ENCODE results near the gene BCO1. TPM values are rescaled to one million over a fixed set of nuclear protein-coding genes. Genes with fewer than 3 reads are reported as not detected.

BCO1 gene
- total and polyA plus RNA-seq, 2 of the 4 experiments (the other 2 are of a cell fraction) = not detected

GRCh38 chr16:81327011-81327410 is 88.5 kb downstream of the BCO1 start:
- H3K18ac ChIP-seq (ENCODE audit: low read depth, low read length) = no peak overlapping the region
- no peaks in the 10 kb centered on the region for H3K36me3 ChIP-seq (ENCODE audit: control insufficient read depth, insufficient read depth, low read length)
- H2AFZ ChIP-seq (replicated peaks; ENCODE audit: low read length, poor library complexity) = no peak overlapping the region
- H4K20me1 ChIP-seq (ENCODE audit: insufficient read depth, low read length) = peaks cover 27% of the 10 kb centered on the region
- H3K56ac ChIP-seq (ENCODE audit: extremely low read depth, insufficient read depth, low read length) = no peak overlapping the region
- H2BK5ac ChIP-seq (ENCODE audit: low read depth, low read length, poor library complexity, severe bottlenecking) = no peak overlapping the region
- intact Hi-C loops (cut with micrococcal nuclease) = no loop called here
- no peak overlapping the region for H4K8ac ChIP-seq (ENCODE audit: low read depth in 2 of 2, low read length in 2 of 2)
- H4K91ac ChIP-seq (ENCODE audit: insufficient read depth, low read depth, low read length) = no peak overlapping the region
- POLR2A ChIA-PET (ENCODE audit: unreplicated experiment) = interaction anchor here (0.5 kb wide), 1 partner anchor 182 kb away, joined by 3 read pairs; no protein-coding TSS in a partner anchor
- CTCF ChIA-PET = no interaction called here
- no peak overlapping the region for H2BK15ac ChIP-seq (ENCODE audit: low read depth, low read length)
- H3K4me1 ChIP-seq (ENCODE audit: control insufficient read depth, insufficient read depth, low read length) = peaks cover 4% of the 10 kb centered on the region; the same call in 1 of the 2 replicates
- no peak overlapping the region for H3K4me2 ChIP-seq (ENCODE audit: low read depth, low read length)
- TF ChIP-seq RAD21 (IDR thresholded peaks at IDR 0.05; ENCODE audit: low read length) (no peak), NFE2L2 (IDR thresholded peaks at IDR 0.05; ENCODE audit: low read depth, low read length) (no peak), ELK1 (IDR thresholded peaks at IDR 0.05; ENCODE audit: borderline replicate concordance, low read depth, low read length) (no peak), MAZ (IDR thresholded peaks at IDR 0.05; ENCODE audit: borderline replicate concordance, low read depth, low read length) (no peak), BHLHE40 (IDR thresholded peaks at IDR 0.05; ENCODE audit: low read depth, low read length) (no peak), POLR2A (IDR thresholded peaks at IDR 0.05; ENCODE audit: low read depth, low read length) (no peak), MAFK (IDR thresholded peaks at IDR 0.05; ENCODE audit: low read depth, low read length) (no peak), SMC3 (IDR thresholded peaks at IDR 0.05; ENCODE audit: low read depth, low read length) (no peak), MXI1 (IDR thresholded peaks at IDR 0.05; ENCODE audit: borderline replicate concordance, low read depth, low read length) (no peak), RFX5 (IDR thresholded peaks at IDR 0.05; ENCODE audit: low read depth, low read length) (no peak)
- H3K23ac ChIP-seq (ENCODE audit: low read depth, low read length) = no peak overlapping the region
- 100% methylated on average over 1 of the region's 5 CpGs; no CpG with 5 or more reads in 1 of the 2 experiments for whole genome bisulfite sequencing, 2 experiments (ENCODE audit: extremely low coverage in 2 of 2, insufficient read length in 1 of 2)
- no peak overlapping the region for H3K4me3 ChIP-seq (ENCODE audit: insufficient read depth, low read depth, low read length)
- H3K79me1 ChIP-seq (ENCODE audit: low read depth in 1 of 2, low read length in 2 of 2) = peaks cover 39 to 53% of the 10 kb centered on the region in 2 experiments
- no peak overlapping the region for H2BK120ac ChIP-seq (ENCODE audit: low read depth, low read length)
- H3K9me3 ChIP-seq (ENCODE audit: control insufficient read depth, insufficient read depth, low read length) = no peaks in the 10 kb centered on the region
- no peak overlapping the region for H3K27ac ChIP-seq (ENCODE audit: insufficient read depth, low read length)
- DNase-seq = no peak
- H3K9ac ChIP-seq (ENCODE audit: low read depth, low read length) = no peak overlapping the region
- no peak for ATAC-seq (ENCODE audit: low read depth)
- H2BK20ac ChIP-seq (ENCODE audit: low read depth, low read length) = no peak overlapping the region
- in situ Hi-C loops (cut with MboI; ENCODE audit: low sequenced_read_pairs) = no loop called here
- no TSS peak for BruUV-seq (replicated peaks)
- H3K27me3 ChIP-seq (ENCODE audit: control insufficient read depth, insufficient read depth, low read length) = no peaks in the 10 kb centered on the region
- dilution Hi-C loops (cut with HindIII; ENCODE audit: low sequenced_read_pairs, unreplicated experiment) = no loop called here
- H4K5ac ChIP-seq (ENCODE audit: low read depth, low read length) = no peak overlapping the region
- no peak overlapping the region for H3K14ac ChIP-seq (replicated peaks; ENCODE audit: low read depth, low read length)
- H2AK9ac ChIP-seq (replicated peaks; ENCODE audit: low read depth, low read length, poor library complexity) = no peak overlapping the region
- H3K4ac ChIP-seq (ENCODE audit: low read depth, low read length) = no peak overlapping the region
- peaks cover 10% of the 10 kb centered on the region; the same call in 1 of the 2 replicates for H3K9me1 ChIP-seq (ENCODE audit: insufficient read depth, low read length)
- H2AK5ac ChIP-seq (ENCODE audit: low read depth, low read length) = no peak overlapping the region

All from IMR-90 (cell line).